GM19025 (cell line): Measurements from ENCODE around the gene SLC38A3.
"Not testable (repeated sequence)": the region's sequence is repeated elsewhere in the genome, so short reads cannot be mapped to it uniquely, and the experiment has no call there.

Experiments used
- ATAC-seq: cut with Tn5 transposase; IDR thresholded peaks from one replicate; pipeline ENCODE4 v1.9.1; 2021; ENCODE audit warnings: mild to moderate bottlenecking, low read depth, moderate library complexity; ENCODE audit not compliant: unreplicated experiment

Gene SLC38A3

DNA sequence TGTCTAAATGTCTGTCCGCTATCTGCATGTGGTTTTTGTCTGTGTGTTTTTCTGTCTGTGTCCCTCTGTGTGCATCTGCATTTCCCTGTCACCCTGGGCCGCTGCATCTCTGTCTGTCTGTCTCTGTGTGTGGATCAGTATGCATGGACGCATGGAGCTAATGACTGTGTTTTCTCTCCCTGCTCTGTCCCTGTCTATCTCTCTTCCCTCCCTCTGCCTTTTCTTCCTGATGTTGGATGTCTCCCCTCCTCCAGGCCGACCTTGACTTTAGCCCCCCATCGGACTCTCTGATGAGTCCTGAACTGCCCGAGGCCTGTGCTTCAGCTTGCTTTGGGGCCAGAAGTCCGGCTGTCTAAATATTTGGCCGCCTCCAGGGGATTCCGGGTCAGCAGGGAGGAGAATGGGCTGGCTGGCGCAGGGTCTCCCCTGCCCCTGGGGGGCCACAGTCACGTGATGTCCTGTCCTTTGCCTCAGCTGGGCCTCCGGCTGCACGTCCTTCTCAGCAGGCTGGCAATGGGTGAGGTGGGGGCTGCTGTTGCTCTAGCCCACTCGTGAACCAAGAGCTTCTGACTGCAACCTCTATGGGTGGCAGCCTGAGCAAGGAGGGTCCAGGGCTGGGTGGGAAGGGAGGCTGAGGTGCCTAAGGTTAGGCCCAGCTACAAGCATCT lies 3.7 kb downstream of the SLC38A3 start:
- ATAC-seq: no peak

DNA sequence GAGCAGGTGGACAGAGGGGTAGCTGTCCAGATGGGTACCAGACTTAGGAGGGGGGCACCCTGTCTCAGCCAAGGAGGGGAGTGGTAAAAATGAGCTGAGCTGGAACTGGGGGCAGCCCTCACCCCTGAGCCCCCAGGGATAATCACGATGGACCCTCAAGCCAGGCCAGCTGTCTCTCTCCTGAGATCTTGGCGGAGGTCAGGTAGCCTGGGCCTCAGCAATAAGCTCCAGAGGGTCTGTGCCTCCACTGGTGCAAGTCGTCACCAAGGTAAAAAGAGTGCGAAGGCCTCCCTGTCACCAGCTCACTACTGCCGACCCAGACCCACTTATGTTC lies 5.1 kb downstream of the SLC38A3 start:
- no peak for ATAC-seq

DNA sequence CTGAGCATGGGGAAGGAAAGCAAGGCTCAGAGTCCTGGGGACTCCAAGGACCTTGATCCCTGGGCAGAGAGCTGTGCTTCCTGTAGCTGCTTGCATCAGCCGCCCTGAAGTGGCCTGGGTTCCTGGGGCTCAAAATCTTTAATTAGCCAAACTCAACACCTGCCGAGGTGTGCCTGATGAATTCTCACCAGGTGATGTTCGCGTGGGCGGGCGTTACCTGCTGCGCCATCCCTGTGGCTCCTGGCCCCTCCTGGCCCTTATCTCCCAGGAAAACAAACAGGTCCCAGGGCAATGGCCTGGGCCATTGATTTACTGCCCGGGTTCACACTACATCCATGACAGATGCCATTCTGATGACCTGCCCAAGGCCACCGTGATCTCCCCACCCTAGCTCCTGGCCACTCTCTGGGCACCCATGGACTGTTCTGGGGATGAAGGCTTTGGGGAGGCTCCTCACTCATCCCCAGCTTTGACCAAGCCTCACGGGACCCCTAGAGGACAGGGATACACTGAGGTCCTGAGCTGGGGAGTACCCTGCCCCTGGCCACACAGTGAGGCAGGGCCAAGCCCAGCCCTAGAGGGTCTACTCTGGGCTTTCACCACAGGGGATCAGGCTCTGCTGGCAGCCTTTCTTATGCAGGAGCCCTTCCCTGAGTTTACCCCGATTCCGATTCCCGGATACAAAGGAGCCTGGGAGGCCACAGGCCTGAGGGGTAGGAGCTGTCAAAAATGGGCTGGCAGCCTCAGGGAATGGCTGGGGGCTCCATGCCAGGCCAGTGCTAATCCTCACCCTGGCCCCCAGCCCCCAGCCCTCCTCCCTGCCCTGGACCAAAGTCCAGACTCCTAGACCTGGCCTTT lies 5.7 kb downstream of the SLC38A3 start:
- ATAC-seq: no peak

DNA sequence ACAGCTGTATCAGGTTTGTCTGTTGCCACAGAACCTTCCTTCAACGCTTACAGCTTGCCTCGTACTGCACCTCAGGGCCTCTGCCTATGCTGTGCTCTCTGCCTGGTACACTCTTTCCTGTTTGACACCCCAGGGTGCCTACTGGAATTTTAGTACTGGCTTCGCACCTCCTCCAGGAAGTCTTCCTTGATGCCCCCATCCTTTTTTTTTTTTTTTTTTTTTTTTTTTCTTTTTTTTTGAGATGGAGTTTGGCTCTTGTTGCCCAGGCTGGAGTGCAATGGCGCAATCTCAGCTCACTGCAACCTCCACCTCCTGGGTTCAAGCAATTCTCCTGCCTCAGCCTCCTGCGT lies 6.3 kb downstream of the SLC38A3 start:
- not testable (repeated sequence) for ATAC-seq

DNA sequence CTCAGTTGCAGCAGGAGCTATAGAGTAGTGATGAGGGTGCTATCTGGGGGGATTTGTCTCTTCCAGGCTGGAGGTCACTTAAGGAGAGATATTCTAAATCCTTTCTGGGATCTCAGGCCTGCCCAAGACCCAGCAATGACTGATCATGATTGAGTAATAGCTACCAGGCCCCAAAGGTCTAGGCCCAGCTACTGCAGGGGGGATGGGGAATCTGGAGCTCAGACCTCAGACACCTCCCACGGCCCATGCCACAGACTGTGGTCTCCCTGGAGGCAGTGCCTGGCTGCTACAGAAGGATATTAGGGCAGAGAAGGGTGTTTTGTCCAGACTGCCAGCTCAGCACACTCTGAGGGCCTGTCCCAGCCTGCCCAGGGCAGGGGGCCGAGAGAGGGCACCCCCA lies 6.9 kb downstream of the SLC38A3 start:
- no peak for ATAC-seq

DNA sequence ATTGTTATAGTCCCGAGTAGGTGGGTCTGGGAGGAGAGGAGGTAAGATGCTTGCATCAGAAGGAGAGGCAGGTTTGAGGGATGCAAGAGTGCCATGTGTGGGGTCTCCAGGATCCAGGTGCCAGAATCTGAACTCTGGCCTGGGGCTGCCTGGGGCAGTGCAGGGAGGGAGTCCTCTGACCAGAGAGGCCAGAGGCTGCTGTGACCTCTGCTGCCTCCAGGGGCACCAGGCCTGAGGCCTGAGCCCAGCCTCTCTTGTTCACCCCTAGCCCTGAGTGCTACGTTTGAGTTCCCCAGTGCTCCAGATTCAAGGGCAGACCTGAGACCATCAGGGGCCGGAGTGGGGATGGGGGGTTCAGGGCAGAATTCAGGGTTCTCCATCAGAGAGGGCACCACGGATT lies 7.4 kb downstream of the SLC38A3 start:
- ATAC-seq: no peak

DNA sequence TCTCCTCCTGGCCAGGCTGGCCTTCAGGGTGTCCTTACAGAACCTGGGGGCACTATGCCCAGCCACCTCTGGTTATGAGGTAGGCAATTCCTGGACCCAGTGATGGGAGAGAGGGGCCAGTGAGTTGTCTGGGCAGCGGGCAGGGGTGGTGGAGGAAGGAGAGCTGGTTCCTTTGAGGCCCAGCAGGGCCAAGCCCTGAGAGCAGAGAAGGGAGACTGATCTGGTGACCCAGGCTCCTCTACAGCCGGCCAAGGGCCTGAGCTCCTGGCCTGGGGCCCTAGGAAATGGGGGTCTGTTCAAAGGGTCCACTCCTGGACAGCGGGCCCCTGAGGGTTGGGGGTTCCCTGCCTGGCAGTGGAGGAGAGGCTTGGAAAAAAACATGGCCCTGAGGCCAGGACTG lies 7.9 kb downstream of the SLC38A3 start:
- no peak for ATAC-seq

DNA sequence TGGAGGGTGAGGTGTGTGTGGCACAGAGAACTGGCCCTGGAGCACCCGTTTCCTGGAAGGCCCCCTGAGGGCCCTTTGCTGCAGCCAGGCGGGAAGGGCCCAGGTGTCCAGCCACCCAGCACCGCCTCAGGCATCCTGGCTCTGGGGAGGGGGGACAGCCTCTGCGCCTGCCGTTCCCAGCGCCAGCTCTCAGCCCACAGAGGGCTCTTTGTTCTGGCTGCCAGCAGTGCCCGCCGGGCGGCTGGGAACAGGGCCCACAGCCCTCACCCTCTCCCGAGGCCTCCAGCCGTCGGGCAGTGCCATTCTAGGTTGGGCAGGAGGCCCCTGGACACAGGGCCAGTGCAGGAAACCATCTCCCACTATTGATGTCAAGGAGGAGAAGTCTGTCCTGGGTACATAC lies 8.3 kb downstream of the SLC38A3 start:
- no peak for ATAC-seq

DNA sequence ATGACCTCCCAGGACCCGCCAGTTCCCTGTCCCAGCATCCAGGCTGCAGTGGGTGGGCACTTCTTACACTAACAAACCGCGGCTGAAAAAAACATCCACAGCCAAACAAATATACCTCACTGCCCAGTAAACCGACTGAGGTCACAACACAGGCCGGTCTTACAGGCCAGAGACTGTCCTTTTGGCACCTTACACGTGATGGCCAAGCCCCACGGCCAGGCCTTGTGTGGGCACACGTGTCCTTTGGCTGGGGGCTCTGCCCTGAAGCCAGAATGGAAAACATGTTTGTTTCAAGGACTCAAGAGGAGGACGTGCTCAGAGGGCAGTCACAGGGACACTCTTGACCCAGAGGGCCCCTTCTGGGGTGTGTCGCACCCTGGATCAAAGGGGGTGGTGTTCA lies 9.8 kb downstream of the SLC38A3 start:
- no peak for ATAC-seq

DNA sequence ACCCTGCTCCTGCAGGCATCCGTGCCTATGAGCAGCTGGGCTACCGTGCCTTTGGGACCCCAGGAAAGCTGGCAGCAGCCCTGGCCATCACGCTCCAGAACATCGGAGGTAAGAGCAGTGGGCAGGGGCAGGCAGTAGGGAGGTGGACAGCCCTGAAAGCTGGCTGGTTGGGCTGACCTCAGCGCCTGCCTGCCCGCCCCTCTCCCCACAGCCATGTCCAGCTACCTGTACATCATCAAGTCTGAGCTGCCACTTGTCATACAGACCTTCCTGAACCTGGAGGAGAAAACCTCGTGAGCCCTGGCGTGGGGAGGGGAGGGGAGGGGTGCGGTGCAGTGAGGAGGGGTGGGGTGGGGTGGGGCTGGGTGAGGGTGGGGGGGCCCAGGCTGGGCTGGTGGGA lies 10.5 kb downstream of the SLC38A3 start:
- no peak for ATAC-seq

DNA sequence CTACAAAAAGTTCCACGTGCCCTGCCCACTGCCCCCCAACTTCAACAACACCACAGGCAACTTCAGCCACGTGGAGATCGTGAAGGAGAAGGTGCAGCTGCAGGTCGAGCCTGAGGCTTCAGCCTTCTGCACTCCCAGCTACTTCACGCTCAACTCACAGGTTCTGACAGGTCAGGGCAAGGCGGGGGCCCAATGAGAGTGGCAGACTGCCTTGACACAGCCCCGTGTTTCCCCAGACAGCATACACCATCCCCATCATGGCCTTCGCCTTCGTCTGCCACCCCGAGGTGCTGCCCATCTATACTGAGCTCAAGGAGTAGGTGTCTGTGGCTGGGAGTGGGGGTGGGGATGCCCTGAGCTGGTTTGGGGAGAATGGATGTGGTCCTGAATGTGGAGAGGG lies 12.6 kb downstream of the SLC38A3 start:
- no peak for ATAC-seq

DNA sequence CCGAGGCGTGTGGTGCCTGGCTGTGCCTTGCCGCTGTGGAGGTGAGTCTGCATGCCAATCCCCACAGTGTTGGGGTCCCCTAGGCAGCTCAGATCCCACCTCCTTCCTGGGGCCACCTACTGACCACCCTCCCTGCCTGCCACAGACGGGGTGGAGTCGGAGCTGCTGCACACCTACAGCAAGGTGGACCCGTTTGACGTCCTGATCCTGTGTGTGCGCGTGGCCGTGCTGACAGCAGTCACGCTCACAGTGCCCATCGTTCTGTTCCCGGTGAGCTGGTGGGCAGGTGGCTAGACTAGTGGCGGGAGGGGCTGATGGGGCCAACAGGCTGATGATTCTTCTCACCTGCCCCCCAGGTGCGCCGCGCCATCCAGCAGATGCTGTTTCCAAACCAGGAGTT lies 13.4 kb downstream of the SLC38A3 start:
- ATAC-seq: no peak

DNA sequence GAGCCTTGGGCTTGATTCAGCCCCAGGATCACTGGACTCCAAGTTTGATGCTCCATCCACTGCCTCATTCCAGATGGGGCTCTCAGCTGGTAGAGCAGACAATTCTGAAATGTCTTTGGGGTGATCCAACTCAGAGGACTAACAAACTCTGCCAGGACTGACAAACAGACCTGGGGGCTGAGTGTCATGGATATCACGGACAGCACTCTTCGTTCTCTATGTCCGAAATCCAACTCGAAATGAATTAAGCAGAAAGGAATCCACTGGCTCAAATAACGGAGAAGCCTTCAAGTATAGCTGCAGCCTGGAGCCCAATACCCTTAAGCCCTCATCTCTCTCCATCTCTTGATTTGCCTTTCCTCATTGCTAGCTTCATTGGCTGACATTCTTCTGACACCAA lies 14.2 kb downstream of the SLC38A3 start:
- no peak for ATAC-seq

DNA sequence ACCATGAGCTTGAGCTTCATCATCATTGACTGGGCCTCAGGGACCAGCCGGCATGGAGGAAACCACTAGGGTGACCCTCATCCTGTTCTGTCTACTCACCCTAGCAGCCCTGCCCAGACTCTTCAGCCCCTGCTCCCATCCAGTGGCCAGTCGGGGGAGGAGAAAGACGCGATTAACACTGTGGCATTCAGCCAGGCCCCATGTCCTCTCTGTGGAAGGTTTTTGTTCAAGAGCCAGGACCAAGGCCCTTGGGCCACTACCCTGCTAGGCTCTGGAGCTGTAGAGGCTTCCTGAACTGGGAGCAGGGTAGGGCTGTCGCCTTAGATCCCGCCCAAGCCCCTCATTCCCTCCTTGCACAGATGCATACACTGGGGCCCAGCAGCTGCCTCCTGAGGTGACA lies 15.0 kb downstream of the SLC38A3 start:
- ATAC-seq: no peak

DNA sequence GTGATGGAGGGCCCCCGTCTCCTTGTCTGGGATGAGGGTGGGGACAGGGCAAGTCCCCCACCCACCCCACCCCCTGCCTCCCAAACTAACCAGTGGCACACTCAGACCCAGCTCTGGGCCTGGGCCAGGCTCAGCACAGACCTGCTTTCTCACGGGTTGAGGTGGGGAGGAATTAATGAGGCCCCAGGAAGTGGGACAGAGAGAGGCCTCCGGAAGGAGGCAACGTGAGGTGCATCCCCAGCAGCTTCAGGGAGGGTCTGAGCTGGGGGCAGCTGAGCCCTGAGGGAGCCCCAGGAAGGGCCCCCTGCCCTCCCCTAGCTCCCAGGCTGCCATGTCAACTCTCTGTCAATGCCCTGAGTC lies 16.0 kb downstream of the SLC38A3 start:
- ATAC-seq: no peak

DNA sequence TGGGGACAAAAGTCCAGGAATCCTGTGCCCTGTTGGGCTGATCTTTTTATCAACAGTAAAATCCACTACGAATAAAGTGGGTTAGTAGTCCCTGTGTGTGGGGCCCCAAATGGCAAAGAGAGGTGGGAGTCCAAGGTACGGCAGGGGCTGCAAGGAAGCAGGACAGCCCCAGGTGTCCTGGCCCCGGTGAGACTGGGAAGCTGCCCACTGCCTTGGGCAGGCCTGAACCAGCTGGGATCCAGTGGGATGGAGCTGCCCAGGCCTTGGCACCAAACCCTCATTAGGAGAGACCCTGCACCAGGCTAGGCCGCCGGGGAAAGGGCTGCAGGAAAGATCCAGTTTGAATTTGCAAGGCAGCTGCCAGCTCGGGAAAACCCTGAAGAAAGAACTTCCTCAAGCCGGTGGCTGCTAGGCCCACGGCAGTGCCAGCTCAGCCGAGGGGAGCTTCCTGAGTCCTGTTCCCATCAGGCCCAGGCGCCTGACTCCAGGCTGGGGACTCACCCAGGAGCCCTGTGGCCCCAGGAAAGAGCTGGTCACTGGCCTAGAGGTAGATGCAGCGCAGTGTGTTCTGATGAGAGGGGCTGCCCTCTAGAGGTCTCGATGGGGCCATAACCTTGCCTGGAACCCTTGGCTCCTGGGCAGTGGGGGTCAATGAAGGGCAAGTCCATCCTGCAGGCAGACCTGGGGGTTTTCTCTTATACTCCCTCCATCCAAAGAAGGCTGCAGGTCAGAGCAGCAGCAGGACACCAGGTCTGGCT lies 16.5 kb downstream of the SLC38A3 start:
- no peak for ATAC-seq

DNA sequence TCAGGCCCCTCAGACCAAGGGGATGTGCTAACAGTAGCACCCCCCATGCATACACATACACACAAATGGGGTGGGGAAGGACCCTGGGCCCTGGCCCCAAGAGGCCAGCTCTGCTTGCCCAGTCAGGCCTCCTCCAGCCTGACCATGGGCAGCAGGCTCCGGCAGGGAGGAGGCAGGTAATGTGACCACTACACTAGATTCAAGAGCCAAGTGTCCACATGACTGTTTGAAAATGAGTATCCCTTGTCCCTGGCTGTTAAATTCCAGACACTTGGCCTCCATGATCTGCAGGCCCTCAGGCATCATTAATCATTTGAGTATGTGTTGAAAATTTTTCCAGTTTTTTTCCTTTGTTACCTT lies 17.1 kb downstream of the SLC38A3 start:
- no peak for ATAC-seq

DNA sequence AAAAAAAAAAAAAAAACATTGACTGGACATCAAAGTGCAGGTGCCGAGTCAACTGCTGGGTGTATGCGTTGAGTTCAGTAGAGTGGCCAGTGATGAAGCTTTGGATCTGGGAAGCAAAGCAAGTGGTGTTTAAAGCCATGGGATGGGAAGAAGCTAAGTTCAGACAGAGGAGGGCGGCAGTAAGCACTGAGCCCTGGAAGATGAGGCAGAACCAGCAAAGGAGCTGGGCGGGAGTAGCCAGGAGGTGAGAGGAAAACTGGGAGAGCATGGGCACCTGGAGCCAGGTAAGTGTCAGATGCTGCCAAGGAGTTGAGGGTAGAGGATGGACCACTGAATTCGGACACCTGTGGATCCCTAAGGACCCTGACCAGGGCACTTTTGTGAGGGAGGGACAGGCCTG lies 19.6 kb downstream of the SLC38A3 start:
- ATAC-seq: no peak

DNA sequence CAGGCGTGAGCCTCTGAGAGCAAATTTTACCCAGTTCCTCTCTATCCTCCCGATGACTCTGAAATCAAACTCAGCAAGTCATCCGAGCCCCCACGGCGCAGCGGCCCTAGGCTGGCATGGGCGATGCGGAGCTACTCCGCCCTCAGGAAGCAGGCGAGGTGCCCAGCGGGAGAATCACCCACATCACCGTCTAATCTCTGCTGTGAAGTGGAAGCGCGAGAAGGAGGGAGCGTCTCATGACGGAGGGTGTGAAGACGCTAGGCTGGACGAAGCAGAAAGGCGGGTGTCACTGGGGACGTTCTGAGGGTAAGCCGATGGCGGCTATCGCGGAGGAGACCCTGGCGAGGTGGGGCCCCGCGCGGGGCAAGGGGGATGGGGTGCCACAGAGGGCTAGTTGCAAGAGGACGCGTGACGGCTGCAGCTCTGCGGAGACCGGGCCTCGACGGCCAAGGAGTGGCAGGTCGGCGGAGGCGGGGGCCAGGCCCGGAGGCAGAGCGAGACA lies 21.9 kb downstream of the SLC38A3 start:
- peak; percentile 6 for ATAC-seq

DNA sequence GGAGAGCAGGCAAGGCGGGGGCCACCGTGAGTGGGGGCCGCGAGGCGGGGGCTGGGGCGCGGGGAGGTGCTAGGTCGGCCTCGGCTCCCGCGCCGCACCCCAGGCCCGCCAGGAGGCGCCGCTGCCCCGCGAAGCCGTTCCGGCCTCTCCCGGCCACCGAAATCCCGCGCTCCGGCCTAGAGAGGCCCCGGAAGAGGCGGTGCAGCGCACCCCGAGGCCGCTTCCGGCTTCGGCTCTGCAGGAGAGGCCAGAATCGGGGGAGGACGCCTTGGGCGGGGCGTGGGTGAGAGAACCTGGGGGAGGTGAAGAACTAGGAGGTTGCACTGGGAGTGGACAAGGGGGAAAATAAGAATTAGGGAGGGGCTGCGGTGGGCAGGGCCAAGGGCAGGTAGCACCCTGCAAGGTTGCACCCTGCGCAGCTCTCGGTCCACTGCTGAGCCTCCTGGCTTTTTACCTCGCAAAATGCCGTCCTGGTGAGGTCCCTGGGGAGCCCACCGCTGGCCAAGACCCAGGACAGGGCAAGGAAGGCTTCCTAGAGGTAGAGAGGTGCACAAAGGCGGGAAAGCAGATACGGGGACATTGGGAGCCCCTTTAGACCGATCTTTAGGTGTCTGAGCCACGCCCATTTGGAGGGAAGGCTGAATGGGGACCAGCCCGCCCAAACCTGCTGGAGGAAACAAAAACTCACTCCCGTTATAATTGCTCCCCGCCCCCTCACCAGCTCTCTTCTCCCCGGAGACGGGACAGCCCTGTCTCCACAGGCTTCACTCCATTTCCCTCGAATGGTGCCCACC lies 22.5 kb downstream of the SLC38A3 start:
- peak; percentile 87 for ATAC-seq
